ENCODE data around the gene CAMK2D.

CAMK2D gene

DNA sequence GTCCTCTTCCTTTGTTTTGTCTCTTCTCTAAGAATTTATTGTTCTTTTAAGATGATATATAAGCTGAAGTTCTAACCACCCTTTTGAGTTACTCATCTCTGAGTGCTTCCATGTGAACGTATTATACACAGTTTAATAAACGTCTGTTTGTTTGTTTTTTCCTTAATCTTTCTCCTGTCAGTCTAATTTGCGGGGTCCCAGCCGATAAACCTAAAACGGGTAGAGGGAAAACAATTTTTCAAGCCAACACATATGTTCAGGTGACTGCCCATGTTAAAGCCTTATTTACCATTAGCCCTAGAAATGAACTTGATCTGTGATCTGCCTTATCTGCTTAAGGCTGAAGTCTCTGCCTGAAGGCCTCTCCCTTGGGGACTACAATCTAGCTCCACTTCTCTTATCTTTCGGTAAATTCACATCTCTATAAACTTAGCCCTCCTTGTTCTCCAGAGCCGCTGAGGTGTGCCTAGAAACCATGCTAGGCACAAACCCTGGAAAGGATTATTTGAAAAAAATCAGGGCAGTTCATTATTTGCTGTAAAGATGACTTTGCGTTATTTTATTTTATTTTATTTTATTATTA is 158.8 kb downstream of the CAMK2D start:
- TF ChIP-seq, protein P1, sequence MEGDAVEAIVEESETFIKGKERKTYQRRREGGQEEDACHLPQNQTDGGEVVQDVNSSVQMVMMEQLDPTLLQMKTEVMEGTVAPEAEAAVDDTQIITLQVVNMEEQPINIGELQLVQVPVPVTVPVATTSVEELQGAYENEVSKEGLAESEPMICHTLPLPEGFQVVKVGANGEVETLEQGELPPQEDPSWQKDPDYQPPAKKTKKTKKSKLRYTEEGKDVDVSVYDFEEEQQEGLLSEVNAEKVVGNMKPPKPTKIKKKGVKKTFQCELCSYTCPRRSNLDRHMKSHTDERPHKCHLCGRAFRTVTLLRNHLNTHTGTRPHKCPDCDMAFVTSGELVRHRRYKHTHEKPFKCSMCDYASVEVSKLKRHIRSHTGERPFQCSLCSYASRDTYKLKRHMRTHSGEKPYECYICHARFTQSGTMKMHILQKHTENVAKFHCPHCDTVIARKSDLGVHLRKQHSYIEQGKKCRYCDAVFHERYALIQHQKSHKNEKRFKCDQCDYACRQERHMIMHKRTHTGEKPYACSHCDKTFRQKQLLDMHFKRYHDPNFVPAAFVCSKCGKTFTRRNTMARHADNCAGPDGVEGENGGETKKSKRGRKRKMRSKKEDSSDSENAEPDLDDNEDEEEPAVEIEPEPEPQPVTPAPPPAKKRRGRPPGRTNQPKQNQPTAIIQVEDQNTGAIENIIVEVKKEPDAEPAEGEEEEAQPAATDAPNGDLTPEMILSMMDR (conservative IDR thresholded peaks at IDR 0.05; ENCODE audit: low read depth, low read length) = no peak
- no peak overlapping the region for H3K4me3 ChIP-seq (ENCODE audit: low read length)
- no peak for DNase-seq (ENCODE audit: low read depth)

DNA sequence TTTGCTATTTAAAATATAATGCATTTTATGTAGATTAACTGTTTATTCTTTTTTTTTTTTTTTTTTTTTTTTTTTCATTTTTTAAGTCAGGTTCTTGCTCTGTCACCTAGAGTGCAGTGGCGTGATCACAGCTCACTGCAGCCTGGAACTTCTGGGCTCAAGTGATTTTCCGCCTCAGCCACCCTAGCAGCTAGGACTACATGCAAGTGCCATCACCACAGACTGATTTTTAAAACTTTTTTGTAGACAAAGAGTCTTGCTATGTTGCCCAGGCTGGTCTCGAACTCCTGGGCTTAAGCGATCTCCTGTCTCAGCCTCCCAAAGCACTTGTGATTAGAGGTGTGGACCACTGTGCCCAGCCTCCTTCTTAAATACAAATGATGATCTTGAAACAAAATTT is 159.9 kb downstream of the CAMK2D start:
- H3K4me3 ChIP-seq (ENCODE audit: low read length) = no peak overlapping the region
- DNase-seq (ENCODE audit: low read depth) = no peak
- TF ChIP-seq, protein P1 (conservative IDR thresholded peaks at IDR 0.05; ENCODE audit: low read depth, low read length) = no peak

DNA sequence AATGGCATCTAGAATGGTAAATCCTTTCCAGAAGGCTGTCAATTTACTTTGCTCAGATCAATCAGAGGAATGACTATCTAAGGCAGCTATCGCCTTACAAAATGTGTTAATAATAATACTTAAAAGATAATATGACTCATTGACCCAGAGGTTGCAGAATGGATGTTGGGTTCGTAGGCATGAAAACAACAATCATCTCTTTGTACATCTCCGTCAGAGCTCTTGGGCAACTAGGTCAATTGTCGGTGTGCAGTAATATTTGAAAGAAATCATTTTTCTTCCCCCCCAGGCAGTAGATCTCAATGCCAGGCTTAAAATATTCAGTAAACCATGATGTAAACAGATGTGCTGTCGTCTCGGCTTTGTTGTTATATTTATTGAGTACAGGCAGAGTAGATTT is 165.1 kb downstream of the CAMK2D start:
- no peak overlapping the region for H3K4me3 ChIP-seq (ENCODE audit: low read length)
- DNase-seq (ENCODE audit: low read depth) = no peak
- TF ChIP-seq, protein P1 (conservative IDR thresholded peaks at IDR 0.05; ENCODE audit: low read depth, low read length) = no peak

DNA sequence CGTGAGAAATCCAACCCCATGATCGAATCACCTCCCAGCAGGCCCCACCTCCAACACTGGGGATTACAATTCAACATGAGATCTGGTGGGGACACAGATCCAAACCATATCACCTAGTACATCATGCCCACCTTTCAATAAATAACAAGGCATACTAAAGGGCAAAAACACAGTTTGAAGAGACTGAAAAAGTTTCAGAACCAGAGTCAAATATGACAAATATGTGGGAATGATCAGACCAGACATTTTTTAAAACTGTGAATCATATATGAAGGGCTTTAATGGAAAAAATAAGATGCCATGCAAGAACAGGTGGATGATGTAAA is 167.3 kb downstream of the CAMK2D start:
- no peak for DNase-seq (ENCODE audit: low read depth)
- no peak overlapping the region for H3K4me3 ChIP-seq (ENCODE audit: low read length)

DNA sequence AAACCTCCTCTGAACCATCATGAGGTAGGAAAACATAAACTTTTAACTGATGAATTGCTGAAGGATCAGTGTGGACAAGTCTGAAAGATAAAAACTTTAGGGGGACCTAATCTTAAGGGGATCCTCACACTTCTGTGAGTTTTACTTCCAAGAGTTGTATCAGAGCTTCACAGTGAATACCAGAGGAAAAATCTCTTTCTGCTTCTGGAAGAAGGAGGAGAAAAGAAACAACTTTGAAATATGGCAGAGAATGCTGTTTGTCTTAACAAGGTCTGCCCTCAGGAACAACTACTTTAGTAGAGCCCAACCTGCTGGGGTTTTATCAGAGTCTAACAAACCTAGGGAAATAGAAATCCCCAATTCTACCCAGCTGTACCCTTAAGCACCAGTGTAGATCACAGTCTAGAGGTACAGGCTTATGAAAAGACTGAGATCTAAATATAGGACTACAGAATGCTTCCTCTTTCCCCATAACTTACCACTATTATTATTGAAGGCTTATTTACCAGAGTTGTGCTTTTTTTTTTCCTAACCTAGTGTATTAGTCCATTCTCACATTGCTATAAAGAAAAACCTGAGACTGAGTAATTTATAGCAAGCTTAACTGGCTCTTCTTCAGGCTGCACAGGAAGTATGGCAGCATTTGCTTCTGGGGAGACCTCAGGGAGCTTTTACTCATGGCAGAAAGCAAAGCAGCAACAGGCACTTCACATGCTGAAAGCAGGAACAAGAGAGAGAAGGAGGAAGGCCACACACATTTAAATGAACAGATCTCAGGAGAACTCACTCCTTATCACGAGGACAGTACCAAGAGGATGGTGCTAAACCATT is 167.9 kb downstream of the CAMK2D start:
- no peak for DNase-seq (ENCODE audit: low read depth)
- no peak overlapping the region for H3K4me3 ChIP-seq (ENCODE audit: low read length)
- TF ChIP-seq, protein P1 (conservative IDR thresholded peaks at IDR 0.05; ENCODE audit: low read depth, low read length) = no peak

More for the DNA sequence above, 167.3 kb downstream of the CAMK2D start:
- TF ChIP-seq, protein P1 (conservative IDR thresholded peaks at IDR 0.05; ENCODE audit: low read depth, low read length) = no peak

DNA sequence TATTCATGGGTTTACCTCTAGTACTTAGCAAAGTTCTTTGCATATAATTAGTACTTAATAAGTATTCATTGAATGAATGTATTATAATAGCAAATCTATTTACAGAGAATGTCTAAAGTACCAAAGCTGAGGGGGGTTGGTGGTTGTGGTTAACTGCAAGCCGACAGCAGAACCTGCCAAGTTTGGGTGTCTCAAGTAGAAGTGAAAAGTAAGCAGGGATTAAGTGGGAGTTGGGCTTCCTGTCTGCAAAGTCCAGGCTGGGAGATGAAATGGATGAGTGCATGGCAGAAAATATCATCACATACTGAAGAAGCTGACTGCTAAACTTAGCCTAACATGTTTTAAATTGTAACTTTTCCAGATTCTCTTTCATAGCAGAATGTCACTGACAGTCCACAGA is 169.6 kb downstream of the CAMK2D start:
- TF ChIP-seq, protein P1 (conservative IDR thresholded peaks at IDR 0.05; ENCODE audit: low read depth, low read length) = no peak
- peak; percentile 81 for DNase-seq (ENCODE audit: low read depth)
- H3K4me3 ChIP-seq (ENCODE audit: low read length) = no peak overlapping the region
